Activated CD8-positive, alpha-beta memory T cell treated with anti-CD3 and anti-CD28 coated beads for 36 hours (primary cell): ENCODE measurements around the gene EFNA2. TPM values are rescaled to one million over a fixed set of nuclear protein-coding genes. Genes with fewer than 3 reads are reported as not detected.

Source experiments
- CTCF ChIA-PET: fragments of 350-600 bp; sonication (Branson Sonifier 250); formaldehyde crosslinking; loops from one replicate; lab custom pipeline; 2021; ENCODE audit warnings: antibody characterized with exemption; lab: Charles Lee
- POLR2A ChIA-PET: fragments of 350-600 bp; sonication (Branson Sonifier 250); formaldehyde crosslinking; loops from one replicate; lab custom pipeline; 2021; ENCODE audit warnings: antibody characterized with exemption; lab: Charles Lee
- total RNA-seq, 2 experiments: library from RNA; stranded (reverse); gene quantifications; one replicate each; pipeline ENCODE4 v1.2.3, GENCODE V29; 2021

EFNA2 gene
- total RNA-seq, 2 experiments from 2014 or later: not detected

DNA sequence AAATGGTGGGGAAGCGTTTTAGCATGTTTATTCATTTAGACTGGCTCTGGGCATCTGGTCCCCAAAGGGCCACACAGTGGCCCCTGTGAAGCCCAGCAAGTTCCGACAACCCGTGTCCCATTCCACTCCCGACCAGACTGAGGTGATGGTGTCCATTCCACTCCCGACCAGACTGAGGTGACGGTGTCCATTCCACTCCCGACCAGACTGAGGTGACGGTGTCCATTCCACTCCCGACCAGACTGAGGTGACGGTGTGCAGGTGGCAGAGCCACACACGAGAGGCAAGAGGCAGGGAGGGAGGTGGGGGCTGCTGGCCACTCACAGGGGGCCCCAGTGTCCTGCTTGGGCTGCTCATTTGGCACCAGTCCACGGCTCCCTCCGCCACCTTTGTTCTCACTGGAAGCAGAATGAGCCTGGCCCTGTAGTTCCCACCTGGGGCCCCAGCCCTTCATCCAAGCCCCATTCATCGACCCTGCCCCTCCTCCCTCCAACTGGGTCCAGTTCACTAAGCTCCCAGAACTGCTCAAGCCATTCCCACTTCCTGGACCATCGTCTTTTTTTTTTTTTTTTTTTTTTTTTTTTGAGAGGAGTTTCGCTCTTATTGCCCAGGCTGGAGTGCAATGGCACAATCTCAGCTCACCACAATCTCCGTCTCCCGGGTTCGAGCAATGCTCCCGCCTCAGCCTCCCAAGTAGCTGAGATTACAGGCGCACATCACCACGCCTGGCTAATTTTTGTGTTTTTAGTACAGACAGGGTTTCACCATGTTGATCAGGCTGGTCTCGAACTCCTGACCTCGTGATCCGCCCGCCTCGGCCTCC lies 39.2 kb upstream of the EFNA2 start:
- CTCF ChIA-PET: interaction anchor here (0.6 to 7.5 kb wide), 3 partner anchors 15 to 171 kb away, joined by 3 to 373 read pairs (median 4); partner anchors contain the start of gene CIRBP
- POLR2A ChIA-PET: interaction anchor here (0.7 to 3.3 kb wide), 2 partner anchors 19 to 23 kb away, joined by 3 to 38 read pairs; partner anchors contain the start of gene CIRBP

- CTCF ChIA-PET: interaction anchor here (7.5 kb wide), 1 partner anchor 14 kb away, joined by 373 read pairs; the partner anchor contains the start of gene CIRBP
- POLR2A ChIA-PET: interaction anchor here (0.6 kb wide), 1 partner anchor 19 kb away, joined by 3 read pairs; no protein-coding TSS in a partner anchor
Observed at GRCh38 chr19:1247748-1248138, 37.9 kb upstream of the EFNA2 start.

DNA sequence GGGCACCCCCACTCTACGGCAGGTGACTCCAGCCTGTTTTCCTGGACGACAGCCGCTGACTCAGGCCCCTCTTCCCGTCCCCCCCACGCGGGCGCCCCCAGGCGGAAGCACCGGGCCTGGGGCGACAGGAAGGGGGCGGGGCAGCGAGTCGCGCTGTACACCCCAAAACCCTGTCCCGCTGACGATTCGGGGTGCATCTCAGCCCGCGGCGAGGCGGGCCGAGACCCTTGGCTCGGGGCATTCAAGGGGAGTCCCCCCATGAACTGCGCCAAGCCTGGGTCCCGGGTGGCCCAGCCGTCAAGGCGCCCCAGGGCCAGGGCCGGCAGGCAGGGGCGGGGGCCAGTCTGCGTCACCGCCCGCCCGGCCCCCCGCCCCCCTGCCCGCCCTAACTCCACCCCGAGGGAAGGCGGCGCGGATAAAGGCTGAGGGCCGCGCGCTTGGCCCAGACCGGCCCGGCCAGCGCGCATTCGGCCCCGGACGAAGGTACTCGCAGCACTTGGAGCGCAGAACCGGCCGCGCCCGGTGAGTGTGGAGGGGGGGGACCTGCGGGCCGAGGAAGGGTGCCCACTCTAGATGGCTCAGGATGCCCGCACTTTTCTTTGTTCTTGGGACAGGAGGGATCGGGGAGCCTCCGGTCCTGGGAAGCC lies 37.4 kb upstream of the EFNA2 start, which contains the start of gene MIDN:
Gene MIDN (plus strand): TSS at position 445 of the 647 bp plus-strand sequence. CDS start 1,714 bp downstream, outside the sequence.
- POLR2A ChIA-PET: interaction anchor here (1.0 kb wide), 2 partner anchors 18 to 21 kb away, joined by 3 to 5 read pairs; partner anchors contain the start of gene CIRBP
- CTCF ChIA-PET: no interaction called here

GRCh38 chr19:1248786-1249297 lies 36.8 kb upstream of the EFNA2 start:
- ChIA-PET CTCF (interaction anchor here (0.6 kb wide), 1 partner anchor 18 kb away, joined by 3 read pairs; no protein-coding TSS in a partner anchor), POLR2A (interaction anchor here (1.0 kb wide), 2 partner anchors 18 to 20 kb away, joined by 3 to 5 read pairs; partner anchors contain the start of gene CIRBP)

- ChIA-PET POLR2A (interaction anchor here (0.7 to 1.0 kb wide), 4 partner anchors 10 to 20 kb away, joined by 3 to 5 read pairs (median 4); partner anchors contain the start of gene CIRBP), CTCF (interaction anchor here (0.6 kb wide), 1 partner anchor 17 kb away, joined by 3 read pairs; no protein-coding TSS in a partner anchor)
Observed at GRCh38 chr19:1249298-1249989, 36.2 kb upstream of the EFNA2 start.

GRCh38 chr19:1249990-1250436 lies 35.7 kb upstream of the EFNA2 start:
- POLR2A ChIA-PET: interaction anchor here (0.7 to 0.9 kb wide), 2 partner anchors 10 to 19 kb away, joined by 3 to 4 read pairs; partner anchors contain the start of gene CIRBP
- CTCF ChIA-PET: no interaction called here

GRCh38 chr19:1250437-1251260 lies 35.0 kb upstream of the EFNA2 start:
- POLR2A ChIA-PET: interaction anchor here (0.7 to 3.1 kb wide), 4 partner anchors 9 to 19 kb away, joined by 3 to 17 read pairs (median 4); partner anchors contain the start of gene CIRBP
- CTCF ChIA-PET: interaction anchor here (6.5 kb wide), 1 partner anchor 17 kb away, joined by 76 read pairs; the partner anchor contains the start of gene CIRBP

DNA sequence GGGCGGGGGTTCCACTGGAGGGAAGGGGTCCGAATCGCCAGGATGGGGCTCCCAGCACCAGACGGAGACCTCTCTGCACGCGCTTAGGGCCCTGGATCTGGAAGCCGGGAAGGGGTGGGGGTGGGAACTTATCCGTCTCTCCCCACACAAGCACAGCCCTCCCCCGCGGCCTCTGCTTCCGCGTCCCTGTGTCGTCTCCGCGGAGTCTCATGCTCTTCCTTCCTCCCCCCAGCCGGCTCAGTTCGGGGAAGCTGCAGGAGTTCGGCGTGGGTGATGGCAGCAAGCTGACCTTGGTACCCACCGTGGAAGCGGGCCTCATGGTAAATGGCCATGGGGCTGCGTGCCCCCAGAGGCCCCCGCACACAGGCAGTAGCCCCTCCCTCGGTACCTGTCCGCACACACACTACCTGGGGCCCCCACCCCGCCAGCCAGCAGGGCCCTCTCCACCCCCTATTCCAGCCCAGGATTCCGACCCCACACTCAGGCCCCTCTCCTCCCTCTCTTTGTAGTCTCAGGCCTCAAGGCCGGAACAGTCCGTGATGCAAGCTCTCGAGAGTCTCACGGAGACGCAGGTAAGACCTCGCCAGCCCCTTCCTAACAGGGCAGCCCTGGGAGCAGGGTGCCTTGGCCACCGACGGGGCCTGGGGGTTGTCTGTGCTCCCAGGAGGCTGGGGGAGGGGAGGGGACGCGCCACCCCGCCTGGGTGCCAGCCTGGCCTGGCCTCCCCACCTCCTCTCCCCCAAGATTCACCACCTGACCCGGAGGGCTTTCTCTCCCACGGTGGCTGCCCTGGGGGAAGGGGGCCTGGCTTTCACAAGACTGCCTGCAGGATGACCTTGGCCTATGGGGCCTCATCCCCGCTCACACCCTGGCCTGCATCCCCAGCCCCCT lies 34.1 kb upstream of the EFNA2 start:
- ChIA-PET POLR2A (interaction anchor here (0.6 to 3.1 kb wide), 3 partner anchors 10 to 18 kb away, joined by 3 to 17 read pairs (median 4); partner anchors contain the start of genes ATP5F1D and CIRBP), CTCF (interaction anchor here (6.5 kb wide), 1 partner anchor 16 kb away, joined by 76 read pairs; the partner anchor contains the start of gene CIRBP)

GRCh38 chr19:1252221-1252820 lies 33.4 kb upstream of the EFNA2 start:
- POLR2A ChIA-PET: interaction anchor here (0.7 to 3.1 kb wide), 7 partner anchors 14 to 1006 kb away, joined by 3 to 17 read pairs (median 8); partner anchors contain the start of genes CIRBP and FAM174C
- CTCF ChIA-PET: interaction anchor here (0.8 to 17.9 kb wide), 6 partner anchors 8 to 118 kb away, joined by 3 to 373 read pairs (median 6); partner anchors contain the start of genes ATP5F1D and CIRBP

DNA sequence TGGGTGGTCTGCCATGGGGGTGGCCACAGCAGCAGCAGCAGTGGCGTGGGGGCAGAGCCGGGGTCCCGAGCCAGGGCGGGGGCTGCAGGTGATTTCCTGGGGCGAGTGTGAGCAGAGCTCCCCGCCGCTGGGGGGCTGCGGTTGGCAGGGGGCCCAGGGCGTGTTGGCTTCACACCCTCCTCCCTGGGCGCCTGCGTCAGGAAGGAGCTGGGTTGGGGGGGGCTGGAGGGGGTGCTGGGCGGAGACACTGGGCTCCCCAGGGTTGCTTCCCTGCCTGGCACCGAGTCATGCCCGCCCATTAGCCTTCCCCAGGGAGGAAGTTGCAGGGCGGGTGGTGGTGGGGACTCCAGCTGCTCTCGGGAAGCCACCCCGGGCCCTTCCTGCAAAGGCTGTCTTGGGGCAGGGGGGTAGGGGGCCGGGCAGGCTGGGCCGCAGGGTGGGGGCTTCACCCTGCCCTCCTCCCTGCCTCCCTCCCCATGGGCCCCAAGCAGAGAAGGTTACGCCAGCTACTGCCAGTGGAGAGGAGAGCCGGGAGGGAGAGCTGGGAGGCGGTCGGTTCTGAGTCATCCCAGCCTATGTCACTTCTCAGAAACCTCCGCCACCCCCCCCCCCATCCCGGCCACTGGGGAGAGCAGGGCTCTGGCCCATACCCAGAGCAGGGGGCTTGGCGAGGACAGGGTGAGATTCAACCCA lies 32.7 kb upstream of the EFNA2 start:
- ChIA-PET CTCF (interaction anchor here (0.5 to 17.9 kb wide), 9 partner anchors 9 to 887 kb away, joined by 3 to 373 read pairs (median 3); partner anchors contain the start of genes ATP5F1D and CIRBP), POLR2A (interaction anchor here (0.7 to 3.1 kb wide), 8 partner anchors 9 to 1005 kb away, joined by 3 to 17 read pairs (median 6); partner anchors contain the start of genes CIRBP and FAM174C)

DNA sequence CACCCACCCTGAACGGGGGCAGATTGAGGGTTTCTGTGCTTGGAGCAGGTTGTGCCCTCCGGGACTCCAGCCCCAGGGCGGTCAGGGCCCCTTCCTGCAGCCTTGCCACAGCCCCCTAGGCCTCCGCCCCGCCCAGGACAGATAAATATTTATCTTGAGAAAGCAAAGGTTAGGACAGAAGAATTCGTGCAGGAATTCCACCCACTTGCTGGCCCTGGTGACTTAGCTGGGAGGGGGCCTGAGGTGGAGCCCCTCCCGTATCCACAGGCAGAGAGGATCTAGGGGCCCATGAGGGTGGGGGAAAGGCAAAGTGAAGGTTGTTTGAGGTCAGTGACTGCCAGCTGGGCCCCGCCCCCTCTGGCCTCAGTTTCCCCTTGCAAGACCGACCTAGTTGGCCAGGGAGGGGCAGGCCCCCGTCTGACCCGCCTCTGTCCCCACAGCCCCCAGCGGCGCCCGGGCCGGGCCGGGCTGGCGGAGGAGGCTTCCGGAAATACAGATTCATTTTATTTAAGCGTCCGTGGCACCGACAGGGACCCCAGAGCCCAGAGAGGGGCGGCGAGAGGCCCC lies 32.1 kb upstream of the EFNA2 start:
- CTCF ChIA-PET: interaction anchor here (0.5 to 17.9 kb wide), 8 partner anchors 8 to 887 kb away, joined by 3 to 373 read pairs (median 4); partner anchors contain the start of genes ATP5F1D and CIRBP
- POLR2A ChIA-PET: interaction anchor here (0.7 to 3.1 kb wide), 6 partner anchors 10 to 267 kb away, joined by 3 to 17 read pairs (median 9); partner anchors contain the start of genes CIRBP and FAM174C

- POLR2A ChIA-PET: interaction anchor here (1.9 to 3.1 kb wide), 2 partner anchors 12 to 15 kb away, joined by 17 read pairs; partner anchors contain the start of gene CIRBP
- CTCF ChIA-PET: interaction anchor here (6.5 to 17.9 kb wide), 2 partner anchors 10 to 14 kb away, joined by 76 to 373 read pairs; partner anchors contain the start of genes ATP5F1D and CIRBP
Observed at GRCh38 chr19:1254081-1254527, 31.6 kb upstream of the EFNA2 start.

DNA sequence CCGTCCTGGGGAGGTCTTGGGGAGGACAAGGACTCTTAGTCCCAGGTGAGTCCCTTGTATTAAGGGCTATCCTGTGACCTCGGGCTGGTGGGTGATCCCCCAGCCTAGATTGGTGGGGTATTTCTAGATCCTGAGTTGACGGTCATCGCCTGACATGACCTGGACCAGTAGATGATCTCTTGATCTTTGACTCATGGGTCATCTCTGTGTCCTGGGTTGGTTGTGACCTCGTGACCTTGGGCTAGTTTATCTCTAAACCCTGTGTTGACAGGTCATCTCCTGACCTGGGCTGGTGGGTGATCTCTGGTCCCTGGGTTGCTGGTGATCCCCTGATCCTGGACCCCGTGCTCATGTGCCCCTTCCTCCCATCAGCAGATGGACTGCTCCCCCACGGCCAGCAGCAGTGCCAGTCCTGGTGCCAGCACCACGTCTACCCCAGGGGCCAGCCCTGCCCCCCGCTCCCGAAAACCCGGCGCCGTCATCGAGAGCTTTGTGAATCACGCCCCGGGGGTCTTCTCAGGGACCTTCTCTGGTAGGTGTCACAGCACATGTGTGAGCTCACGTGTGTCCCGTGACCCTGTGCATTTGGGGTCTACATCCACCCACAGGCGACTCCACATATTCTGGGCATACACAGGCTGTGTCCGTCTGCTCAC lies 31.0 kb upstream of the EFNA2 start:
- ChIA-PET POLR2A (interaction anchor here (1.0 kb wide), 1 partner anchor 12 kb away, joined by 4 read pairs; no protein-coding TSS in a partner anchor), CTCF (interaction anchor here (6.5 to 17.9 kb wide), 2 partner anchors 11 to 13 kb away, joined by 76 to 373 read pairs; partner anchors contain the start of genes ATP5F1D and CIRBP)
